HG03103 (cell line): ENCODE data around the gene MRPS14.

Source experiments
- ATAC-seq: cut with Tn5 transposase; IDR thresholded peaks from one replicate; pipeline ENCODE4 v1.9.1; 2021; ENCODE audit warnings: low read depth; ENCODE audit not compliant: unreplicated experiment

MRPS14 gene

GRCh38 chr1:174989536-174990220 lies 33.5 kb downstream of the MRPS14 start:
- ATAC-seq: no peak

DNA sequence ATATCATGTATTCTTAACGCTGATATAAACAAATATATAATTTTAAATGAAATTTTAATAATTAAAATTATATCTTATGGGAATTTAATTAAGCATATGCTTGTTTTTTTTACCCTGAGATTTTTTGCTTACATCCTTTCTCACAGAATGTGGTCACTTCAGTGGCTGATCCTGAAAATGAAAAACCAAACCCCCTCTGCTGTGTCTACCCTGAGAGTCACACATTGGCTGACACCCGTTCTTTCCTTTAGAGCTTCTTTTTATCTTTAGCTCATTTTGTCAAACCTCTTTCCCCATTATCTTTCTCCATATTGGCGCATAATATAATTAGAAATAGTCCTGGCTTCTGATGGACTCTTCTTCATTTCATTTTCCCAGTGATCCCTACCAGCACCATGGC lies 34.2 kb downstream of the MRPS14 start:
- no peak for ATAC-seq

GRCh38 chr1:174988539-174988938 lies 34.7 kb downstream of the MRPS14 start:
- ATAC-seq: no peak

GRCh38 chr1:174984952-174985351 lies 38.3 kb downstream of the MRPS14 start:
- ATAC-seq: no peak

DNA sequence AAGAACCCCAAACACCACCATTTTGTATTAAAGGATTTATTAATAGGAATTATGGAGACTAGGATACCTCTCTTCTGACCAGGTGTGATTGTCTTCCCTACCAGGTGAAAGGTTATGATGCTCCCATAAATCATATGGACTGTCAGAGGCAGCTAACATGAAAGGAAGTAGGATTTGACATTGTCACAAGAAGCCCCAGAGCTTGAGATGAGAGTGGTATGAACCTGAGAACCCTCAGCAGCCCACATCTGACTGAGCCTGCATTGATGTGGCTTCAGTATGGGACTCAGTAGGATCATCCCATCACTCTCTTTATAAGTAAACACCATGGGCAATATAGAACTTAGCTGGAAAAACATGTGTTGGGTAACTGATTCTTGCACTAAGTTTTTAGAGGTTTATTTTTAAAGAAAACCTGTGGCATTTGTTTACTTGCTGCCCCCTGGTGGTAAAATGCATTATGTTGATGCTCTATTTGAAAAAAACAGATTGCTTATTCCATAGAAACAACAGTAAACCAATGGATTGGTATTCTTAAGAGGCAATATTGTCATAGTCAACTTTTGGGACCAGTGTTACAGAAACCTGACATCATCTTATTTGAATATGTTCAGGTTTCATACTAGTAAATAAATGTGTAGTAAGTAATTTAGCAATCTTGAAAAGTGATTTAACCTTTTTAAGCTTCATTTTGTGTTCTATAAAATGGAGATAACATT lies 40.1 kb downstream of the MRPS14 start:
- no peak for ATAC-seq

DNA sequence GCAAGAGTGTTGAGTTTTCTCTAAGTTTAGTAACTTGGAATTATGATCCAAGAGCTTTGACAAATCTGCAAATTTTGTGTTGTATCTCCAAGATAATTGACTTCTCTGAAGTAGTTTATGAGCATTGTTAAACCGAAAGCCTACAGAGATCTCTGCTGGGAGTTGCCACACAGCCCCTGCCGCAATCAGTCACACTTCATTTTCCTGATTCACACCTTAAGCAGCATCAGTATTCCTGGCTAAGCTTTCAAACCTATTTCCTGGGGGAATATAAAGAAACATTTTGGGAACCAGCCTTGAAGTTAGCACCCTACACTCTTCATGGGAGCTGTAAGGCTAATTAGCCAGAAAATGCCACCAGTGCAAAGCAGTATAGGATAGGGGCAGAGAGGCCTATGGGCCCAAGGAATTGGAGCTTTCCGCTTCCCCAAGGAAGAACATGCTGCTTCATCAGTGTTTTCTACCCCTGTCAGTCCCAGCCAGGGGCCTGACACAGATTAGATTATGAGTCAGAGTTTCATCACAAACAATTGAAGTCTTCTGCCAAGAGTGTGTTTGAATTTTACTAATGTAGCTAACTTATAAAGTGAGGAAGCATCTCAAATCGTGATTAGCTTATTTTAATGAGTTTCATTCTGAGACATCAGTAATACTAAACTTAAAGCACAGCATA lies 46.7 kb downstream of the MRPS14 start:
- no peak for ATAC-seq

DNA sequence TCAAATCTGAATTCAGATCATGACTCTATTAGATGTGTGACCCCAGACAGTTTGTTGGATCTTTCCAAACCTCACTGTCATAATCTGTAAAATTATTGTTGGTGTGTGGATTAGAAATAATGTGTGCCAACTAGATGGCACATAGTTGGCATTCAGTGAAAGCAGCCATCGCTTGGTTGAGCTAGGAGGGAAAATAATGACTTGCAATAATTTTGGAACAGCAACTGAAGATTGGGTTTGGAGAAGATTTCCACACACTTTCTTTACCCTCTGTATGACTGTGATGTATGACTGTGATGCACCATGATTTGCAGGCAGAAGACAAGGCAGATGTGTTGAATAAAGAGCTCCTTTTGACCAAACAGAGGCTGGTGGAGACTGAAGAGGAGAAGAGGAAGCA lies 47.5 kb downstream of the MRPS14 start:
- ATAC-seq: no peak

DNA sequence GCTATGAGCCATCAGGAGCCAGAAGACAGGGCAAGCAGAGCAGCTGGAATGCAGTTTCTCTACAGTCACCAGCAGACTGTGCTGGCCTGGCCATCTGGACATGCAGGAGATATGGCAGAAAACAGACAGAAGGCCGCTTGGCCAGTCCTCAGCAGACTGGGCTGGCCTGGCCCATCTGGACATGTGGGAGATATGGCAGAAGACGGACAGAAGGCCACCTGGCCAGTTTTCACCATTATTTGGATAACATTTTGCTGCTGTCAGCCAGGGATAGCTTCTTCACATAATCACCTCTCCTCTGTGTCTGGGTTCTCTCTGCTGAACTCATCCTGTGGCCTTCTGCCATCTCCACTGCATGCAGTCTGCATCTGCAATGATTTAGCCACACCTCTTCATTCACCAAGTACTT lies 48.5 kb downstream of the MRPS14 start:
- no peak for ATAC-seq

GRCh38 chr1:174971902-174972301 lies 51.3 kb downstream of the MRPS14 start:
- ATAC-seq: no peak

DNA sequence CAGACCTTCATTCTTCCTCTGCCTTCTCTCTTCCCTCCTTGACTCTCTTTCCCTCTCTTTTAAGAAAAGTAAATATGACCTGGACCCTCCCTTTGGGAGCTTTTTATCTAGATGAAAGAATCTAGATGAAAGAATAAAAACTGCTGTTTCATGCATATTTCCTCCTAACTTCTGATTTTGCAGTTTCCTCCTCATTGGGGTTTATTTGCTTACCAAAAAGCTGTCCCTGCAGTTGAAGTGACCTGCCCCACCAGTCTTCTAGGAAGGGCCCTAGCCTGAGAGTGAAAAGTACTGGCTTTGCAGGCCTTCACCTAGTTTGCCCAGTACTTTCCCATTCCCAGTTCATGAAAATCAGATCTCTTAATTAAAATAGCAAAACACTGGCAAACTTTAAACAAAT lies 51.8 kb downstream of the MRPS14 start:
- ATAC-seq: no peak

DNA sequence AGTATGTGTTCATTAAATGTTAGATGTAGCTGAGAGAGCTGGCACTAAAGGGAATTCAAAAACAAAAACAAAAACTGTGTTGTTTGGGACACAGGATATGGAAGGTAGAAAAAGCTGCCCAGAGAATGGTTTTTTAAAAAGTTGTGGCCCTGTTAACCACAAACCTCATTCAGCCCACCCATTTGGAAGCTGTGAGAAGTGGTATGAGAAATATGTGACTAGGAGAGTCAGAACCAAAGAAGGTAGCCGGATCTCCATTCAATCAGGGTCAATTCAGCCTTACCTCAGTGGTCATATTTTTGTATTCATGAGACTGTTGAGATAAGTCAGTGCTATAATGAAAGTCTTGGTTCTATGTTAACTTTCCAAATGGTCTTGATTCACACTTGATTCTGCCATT lies 53.2 kb downstream of the MRPS14 start:
- ATAC-seq: no peak

DNA sequence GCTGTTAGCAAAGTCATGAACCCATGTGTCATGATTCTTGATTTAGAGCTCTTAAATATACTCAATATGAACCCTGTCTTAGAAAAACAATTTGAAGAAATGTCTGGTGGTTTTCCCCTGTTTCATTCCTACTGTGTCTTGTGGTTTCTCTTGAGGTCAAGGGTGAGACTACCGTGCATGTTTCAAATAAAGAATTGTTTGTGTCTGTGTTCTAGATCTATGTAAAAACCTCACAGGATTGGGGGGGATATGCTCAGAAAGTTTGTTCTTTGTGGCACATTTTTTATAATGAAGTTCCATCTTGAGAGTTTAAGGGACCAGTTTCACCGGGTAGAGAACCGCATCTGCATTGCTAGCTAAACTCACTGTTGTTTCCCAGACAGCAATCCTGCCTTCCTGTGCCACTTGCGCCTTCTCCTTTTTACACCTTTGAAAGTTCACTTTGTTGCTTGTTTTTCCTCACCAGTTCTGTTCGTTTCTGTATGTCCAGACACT lies 54.4 kb downstream of the MRPS14 start:
- peak; percentile 69 for ATAC-seq

GRCh38 chr1:174967845-174968705 lies 55.1 kb downstream of the MRPS14 start:
- ATAC-seq: no peak

DNA sequence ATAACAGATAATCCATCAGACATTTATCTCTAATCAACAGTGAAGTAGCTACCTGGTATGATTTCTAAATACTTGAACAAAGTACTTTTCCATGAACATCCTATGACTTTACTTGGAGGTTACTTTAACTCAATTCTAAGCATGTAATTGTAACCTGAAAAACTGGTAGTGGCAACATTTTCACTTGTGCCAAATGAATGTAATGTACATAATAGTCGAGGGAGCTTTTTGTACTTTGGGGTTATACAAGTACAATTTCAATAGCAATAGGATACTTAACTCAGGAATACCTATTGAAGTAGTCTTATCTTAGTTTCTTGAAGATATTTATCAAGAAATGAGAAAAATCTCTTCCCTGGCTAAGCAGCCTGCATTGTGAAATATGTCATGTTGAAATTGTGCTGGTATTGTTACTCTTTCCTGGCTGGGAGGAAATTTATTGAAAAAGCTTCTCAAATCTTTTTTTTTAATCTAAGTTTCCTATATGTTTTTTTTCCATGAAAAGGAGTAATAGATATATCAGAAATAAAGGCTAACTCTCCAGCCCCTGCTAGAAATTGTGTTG lies 57.1 kb downstream of the MRPS14 start:
- no peak for ATAC-seq

DNA sequence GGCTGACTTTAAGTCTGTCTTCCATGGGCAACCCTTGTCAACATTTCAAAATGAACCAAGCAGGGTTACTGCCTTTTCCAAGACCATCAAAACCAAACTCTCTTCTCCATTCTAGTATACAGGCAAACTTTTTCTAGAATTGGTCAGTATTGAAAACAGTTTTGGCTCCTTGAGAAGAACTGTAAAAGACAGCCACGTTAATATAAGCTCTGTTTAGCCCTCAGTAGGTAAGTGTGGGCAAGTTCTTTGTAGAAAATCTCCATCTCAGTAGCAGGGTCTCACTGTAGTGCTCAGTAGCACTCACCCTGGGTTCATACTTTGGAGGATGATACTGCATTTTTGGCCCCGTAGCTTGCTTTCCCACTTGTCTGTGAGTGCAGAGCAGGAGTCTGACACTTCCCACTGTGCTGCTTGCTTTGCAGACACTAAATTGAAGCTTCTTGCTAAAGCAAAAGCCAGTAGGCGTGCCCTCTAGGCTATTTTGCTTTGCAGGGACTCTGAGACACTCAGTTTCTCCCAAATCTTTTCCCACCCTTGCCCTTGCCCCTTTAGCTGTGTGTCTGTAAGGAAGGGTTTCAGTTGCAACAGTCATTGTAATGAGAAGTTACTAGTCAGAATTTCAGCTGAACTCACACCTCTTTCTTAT lies 57.7 kb downstream of the MRPS14 start:
- ATAC-seq: no peak

GRCh38 chr1:174964972-174965361 lies 58.3 kb downstream of the MRPS14 start:
- no peak for ATAC-seq

DNA sequence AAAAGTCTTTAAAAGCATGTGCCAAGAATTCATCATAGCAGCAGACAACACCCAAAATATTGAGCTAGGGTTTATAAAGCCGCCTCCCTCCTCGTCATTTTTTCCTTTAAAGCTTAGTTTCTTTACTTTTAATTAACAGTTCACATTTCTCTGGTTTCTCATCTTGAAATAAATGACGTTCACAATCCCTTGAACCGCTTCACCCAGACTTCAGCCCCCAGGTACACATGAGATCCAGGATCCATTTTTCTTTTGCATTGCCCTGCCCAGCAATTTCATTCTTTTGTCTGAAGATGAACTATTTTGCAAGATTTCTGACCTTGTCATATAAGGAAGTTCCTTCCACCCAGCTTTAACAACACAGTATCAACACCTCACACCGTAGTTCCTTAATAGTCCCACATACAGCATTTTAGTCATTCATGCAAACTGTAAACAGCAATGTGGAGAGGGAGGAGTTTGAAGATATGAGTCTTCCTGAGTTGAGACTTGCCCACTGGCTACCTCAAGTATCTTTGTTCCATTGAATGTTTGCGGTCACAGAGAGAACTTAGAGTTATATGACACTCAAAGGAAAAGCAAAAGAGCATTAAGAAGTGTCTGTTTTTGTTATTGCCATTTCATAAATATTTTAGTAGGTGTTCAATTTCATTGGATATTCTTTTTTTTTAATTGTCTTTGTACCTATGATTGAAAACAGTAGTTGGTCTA lies 58.8 kb downstream of the MRPS14 start:
- ATAC-seq: no peak

- ATAC-seq: no peak
These were observed 59.6 kb downstream of the MRPS14 start for GRCh38 chr1:174963529-174964125.
